ENCODE results near the gene IL18R1.

IL18R1 gene

GRCh38 chr2:102433973-102434654 lies 78.5 kb downstream of the IL18R1 start:
- no peak for TF ChIP-seq CTCF (IDR thresholded peaks at IDR 0.05; ENCODE audit: low read depth, low read length)
- no peak overlapping the region for H3K4me3 ChIP-seq (ENCODE audit: low read depth, low read length)

- H3K4me3 ChIP-seq (ENCODE audit: low read depth, low read length), result no peak overlapping the region
- TF ChIP-seq CTCF (IDR thresholded peaks at IDR 0.05; ENCODE audit: low read depth, low read length), result no peak
Observed at GRCh38 chr2:102434655-102435381, 79.2 kb downstream of the IL18R1 start.

DNA sequence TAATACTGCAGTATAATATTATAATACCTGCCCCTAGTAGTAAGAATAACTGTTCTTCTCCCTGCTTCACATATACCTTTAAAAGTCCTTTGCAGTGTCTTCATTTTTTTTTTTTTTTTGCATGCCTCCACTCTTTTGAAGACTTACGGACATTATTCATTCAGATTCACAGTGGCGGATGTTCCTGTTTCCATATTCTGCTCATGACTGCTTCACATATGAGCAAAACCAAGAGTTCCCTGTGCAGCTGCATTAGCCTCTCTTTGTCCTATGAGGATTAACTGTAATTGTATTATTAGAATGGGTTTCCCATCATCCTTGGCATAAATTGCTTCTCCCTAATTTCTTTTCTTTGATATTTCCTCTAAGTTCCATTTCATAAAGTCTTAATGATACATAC lies 80.1 kb downstream of the IL18R1 start:
- TF ChIP-seq CTCF (IDR thresholded peaks at IDR 0.05; ENCODE audit: low read depth, low read length), result no peak
- no peak overlapping the region for H3K4me3 ChIP-seq (ENCODE audit: low read depth, low read length)

DNA sequence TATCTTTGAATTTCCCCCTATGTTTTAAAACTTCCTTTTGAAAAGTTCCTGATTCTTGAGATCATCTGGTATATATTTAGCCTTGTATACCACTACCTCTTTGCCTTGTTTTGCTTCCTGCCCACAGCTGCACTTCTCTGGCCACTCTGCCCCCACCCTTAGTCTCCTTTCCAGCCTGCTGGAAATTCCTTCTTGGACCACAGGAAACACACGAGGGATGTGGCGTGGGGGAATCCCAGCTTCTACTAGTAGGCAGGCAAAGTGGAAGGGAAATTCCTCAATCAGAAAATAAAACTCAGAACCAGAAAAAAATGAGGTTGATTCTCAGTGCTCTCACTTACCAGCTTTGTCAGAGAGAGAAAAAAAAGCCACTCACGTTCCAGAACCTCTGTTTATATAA lies 80.7 kb downstream of the IL18R1 start:
- TF ChIP-seq CTCF (IDR thresholded peaks at IDR 0.05; ENCODE audit: low read depth, low read length), result no peak
- no peak overlapping the region for H3K4me3 ChIP-seq (ENCODE audit: low read depth, low read length)

GRCh38 chr2:102437122-102437521 lies 81.5 kb downstream of the IL18R1 start:
- no peak for TF ChIP-seq CTCF (IDR thresholded peaks at IDR 0.05; ENCODE audit: low read depth, low read length)

GRCh38 chr2:102438111-102438510 lies 82.5 kb downstream of the IL18R1 start:
- H3K4me3 ChIP-seq (ENCODE audit: low read depth, low read length), result no peak overlapping the region
- TF ChIP-seq CTCF (IDR thresholded peaks at IDR 0.05; ENCODE audit: low read depth, low read length), result no peak

More at GRCh38 chr2:102437122-102437521, 81.5 kb downstream of the IL18R1 start:
- H3K4me3 ChIP-seq (ENCODE audit: low read depth, low read length), result no peak overlapping the region

DNA sequence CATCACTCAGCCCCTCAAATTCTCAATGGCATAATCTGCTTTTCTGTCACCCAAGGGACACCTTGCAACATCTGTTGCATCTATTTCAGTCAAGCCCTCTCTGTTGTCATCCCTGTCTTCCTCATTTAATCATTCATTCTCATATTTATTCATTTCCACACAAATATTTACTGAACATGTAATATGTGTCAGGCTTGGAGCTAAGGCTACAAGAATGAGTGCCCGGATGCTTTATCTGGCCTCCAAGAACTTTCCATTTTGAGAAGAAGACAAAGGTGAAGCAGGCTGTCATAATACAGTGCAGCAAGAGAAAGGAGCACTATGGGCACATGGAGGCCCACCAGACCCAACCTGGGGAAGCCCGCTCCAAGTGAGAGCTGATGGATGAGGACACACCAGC lies 83.0 kb downstream of the IL18R1 start:
- H3K4me3 ChIP-seq (ENCODE audit: low read depth, low read length), result no peak overlapping the region
- TF ChIP-seq CTCF (IDR thresholded peaks at IDR 0.05; ENCODE audit: low read depth, low read length), result no peak

Data from WI38 (cell line).